HG03097 (cell line): ENCODE data around the gene DFFB.

Experiments used
- ATAC-seq: cut with Tn5 transposase; IDR thresholded peaks from one replicate; pipeline ENCODE4 v1.9.1; 2021; ENCODE audit not compliant: unreplicated experiment, low FRiP score

The DFFB gene

DNA sequence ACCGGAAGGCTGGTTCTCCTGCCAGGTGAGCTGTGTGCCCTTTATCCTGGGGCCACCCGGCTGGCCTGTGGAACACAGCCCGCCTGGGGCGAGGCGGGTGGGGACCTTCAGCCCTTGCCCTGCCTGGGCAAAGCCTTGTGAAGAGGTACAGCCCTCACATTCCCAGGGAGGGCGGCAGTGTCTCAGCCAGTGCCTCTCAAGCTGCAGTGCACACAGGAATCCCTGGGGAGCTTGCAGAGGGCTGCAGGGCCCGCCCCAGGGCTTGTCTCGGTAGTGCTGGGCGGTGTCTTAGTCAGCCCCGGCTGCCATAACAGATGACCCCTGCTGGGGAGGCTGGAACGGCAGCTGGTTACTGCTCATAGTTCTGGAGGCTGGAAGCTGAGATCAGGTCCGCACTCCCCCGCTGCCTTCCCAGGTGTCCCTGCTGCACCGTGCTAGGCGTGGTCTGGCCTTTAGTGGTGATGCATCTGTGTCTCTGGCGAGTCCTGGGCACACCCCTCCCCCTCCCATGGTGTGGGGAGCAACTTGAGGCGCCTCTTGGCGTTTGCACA, 12.6 kb downstream of the DFFB start:
- ATAC-seq = no peak

DNA sequence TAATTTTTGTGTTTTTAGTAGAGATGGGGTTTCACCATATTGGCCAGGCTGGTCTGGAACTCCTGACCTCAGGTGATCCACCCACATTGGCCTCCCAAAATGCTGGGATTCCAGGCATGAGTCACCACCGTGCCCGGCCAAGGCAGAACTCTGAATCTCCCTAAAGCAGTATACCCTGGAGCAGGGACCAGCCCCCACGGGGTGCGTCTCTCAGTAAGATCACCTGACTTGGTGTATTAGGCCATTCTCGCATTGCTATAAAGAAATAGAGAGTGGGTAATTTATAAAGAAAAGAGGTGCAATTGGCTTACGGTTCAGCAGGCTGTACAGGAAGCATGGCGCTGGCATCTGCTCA, 14.2 kb downstream of the DFFB start:
- ATAC-seq = no peak

DNA sequence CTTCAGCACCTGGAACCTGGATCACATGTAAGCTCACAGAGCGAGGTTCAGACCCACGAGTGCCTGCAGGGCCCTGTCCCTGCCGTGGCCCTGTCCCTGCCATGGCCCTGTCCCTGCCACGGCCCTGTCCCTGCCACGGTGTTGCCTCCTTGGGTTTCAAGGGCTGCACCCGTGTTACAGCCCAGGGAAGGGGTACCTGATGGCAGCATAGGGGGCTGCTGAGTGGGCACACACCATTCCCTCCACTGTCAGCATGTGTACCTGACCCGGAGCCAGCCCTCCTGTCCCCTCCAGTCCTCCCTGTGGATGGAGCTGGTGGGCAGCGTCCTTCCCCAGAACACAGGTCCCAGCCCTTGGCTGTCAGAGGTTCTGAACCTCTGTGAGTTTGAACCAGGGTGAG, 15.3 kb downstream of the DFFB start:
- ATAC-seq = no peak

DNA sequence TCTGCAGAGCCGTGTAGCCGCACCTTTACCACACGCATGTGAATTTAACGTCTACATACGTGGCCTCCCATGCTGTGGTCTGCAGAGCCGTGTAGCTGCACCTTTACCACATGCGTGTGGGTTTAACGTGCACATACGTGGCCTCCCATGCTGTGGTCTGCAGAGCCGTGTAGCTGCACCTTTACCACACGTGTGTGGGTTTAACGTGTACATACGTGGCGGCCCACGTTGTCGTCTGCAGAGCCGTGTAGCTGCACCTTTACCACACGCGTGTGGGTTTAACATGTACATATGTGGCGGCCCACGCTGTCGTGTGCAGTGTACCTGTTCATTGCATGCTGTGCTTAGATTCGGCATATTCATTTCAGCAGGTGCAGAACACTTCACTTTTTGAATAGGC, 17.5 kb downstream of the DFFB start:
- no peak for ATAC-seq

DNA sequence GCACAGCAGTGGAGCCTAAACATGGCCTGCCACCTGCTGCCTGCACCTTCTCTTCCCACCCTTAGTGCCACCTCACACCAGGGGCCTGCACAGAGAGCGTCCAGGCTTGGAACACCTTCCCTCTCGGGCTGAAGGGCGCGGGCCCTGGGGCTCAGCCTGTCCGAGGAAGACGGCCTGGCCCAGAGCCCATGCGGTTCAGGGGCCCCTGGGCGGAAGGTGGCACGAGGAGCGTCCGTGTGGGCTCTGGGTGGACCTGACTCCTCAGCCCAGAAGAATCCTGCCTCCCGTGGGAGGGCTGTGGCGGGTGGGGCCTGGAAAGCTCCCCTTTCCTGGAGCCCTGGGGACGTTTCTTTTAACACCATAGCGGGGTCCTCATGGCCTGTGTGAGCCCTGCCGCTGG, 19.4 kb downstream of the DFFB start:
- no peak for ATAC-seq

DNA sequence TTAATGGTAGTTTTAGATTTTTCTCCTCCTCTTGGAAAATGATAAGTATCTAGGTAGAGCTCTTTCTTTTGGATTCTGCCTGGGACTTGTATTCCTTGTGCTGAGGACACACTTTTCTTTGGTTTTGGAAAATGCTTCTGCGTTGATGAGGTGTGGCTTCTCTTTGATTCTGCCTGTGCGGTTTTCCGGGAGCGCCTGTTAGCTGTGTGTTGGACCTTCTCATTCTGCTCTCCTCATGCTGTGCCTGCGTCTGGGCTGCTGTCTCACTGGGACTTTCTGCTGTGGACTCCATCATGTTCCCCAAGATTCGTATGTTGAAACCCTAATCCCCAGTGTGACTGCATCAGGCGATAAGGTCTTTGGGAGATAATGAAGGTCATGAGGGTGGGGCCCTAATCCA, 21.8 kb downstream of the DFFB start:
- ATAC-seq = no peak

DNA sequence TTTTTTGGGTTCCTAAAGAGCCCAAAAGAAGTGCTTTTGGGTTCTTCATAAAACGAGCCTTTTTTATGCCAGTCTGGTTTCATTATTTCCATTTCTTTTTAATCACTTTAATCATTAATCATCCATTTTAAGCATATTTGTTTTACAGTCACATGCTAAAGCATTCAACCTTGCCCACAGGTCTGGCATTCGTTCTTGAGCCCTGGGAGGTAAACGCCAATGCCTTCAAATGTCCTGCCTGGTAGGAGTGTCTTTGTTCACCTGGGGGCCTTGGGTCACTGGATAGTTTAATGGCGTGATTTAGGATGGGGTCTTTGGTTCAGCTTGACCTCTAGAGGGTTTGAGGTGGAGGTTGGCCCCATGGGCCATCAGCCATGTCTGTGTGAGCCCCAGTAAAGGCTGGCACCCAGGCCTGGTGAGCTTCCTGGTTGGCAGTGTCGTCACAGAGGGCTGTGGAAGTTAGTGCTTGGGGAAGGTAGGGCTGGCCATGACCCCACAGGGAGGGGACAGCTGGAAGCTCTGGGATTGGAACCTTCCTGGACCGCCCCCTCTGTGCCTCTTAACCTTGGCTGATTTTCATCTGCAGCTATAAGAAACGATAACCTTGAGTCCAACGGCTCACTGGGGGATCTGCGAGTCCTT, 22.6 kb downstream of the DFFB start:
- ATAC-seq = no peak

DNA sequence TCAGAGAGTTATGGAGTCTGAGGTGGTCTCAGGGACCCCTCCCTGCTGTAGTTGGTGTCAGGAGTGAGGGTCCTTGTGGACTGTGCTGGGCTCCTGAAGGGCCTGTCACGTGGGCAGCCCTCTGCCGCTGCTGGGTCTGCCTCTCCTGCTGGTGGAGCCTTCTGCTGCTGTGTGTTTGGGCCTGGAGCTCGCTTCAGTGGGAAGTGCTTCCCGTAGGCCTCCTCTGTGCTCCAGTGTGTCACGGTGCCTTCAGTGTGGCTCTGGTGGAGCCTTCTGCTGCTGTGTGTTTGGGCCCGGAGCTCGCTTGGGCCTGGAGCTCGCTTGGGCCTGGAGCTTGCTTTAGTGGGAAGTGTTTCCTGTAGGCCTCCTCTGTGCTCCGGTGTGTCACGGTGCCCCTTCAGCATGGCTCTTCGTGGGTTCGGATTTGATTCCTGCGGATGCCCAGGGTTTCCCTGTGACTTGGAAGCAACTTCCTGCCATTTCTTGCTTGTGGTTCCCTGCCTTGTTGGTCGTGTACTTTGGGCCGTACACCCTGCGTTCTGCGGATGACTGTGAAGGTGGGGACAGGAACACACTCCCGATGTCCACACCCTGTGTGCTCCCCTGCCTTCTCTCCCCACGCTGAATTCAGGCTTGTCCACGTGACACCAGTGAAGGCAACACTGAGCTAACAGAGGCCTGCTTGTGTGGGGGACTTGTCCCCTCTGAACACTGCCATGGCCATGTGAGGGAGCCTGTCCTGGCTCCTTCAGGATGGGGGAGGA, 23.3 kb downstream of the DFFB start:
- ATAC-seq = no peak

DNA sequence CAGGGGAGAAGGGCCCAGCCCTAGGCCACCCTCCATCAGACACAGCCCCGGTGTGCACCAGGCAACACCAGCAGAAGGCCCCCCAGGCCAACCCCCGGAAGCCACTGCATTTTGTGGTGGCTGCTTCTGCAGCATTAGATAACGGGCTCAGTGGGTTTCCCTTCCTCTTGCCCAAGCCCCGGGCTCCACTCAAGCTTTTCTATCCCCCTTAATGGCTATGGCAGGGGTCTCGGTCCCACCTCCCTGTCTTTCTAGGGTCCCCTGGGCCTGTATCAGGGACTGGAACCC, 23.9 kb downstream of the DFFB start:
- ATAC-seq = no peak

DNA sequence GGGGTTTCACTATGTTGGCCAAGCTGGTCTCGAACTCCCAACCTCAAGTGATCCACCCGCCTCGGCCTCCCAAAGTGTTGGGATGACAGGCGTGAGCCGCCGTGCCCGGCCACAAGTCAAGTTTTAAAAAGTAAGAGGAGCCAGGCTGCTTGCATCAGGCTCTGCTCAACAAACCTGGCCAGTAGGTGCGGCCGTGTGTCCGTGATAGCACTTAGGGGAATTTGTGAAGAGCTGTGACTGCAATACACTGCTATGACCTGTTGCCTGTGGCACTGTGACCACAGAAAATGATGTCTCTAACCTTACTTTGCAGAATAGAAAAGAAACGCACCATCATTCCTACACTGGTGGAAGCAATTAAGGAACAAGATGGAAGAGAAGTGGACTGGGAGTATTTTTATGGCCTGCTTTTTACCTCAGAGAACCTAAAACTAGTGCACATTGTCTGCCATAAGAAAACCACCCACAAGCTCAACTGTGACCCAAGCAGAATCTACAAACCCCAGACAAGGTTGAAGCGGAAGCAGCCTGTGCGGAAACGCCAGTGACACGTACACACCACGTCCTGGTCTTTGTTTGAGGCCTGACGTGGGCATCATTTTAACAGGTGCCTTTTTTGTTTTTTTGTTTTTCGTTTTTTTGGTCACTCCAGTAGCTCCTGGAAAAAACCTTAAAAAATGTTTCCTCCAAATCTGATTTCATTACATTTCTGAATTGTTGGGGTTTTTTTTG, 26.1 kb downstream of the DFFB start:
- no peak for ATAC-seq

DNA sequence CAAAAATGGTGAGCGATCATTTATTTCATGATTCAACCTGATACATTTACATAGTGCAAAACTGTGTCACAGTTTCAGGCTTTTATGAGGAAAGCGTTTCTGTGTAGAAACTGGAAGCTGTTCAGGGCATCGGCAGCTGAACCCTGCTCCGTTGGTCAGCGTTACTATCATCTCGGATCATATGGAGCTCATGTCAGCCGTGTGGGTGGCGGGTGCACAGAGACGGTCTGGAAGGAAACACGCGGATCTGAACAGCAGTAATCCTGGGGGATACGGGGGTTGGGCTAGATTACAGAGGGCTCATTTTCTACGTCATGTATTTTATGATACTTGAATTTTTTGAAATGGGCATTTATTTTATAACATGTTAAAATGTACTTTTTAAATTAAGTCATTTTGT, 27.7 kb downstream of the DFFB start:
- no peak for ATAC-seq

DNA sequence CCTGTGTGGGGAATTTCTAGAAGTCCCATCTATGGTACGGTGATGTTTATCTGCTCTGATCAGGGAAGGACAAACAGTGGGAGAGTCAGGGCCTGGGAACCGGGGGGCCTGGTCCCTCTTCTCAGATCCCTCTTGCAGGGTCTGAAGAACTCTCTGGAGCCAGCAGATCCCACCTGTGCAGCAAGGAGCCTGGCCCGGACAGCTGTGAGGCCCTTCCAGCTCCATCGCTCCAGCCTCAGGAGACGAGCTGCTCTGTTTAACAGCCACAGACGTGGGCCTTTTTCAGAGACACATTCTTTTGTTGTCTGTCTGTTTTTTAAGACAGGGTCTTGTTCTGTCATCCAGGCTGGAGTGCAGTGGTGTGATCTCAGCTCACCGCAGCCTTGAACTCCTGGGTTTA, 28.3 kb downstream of the DFFB start:
- no peak for ATAC-seq

DNA sequence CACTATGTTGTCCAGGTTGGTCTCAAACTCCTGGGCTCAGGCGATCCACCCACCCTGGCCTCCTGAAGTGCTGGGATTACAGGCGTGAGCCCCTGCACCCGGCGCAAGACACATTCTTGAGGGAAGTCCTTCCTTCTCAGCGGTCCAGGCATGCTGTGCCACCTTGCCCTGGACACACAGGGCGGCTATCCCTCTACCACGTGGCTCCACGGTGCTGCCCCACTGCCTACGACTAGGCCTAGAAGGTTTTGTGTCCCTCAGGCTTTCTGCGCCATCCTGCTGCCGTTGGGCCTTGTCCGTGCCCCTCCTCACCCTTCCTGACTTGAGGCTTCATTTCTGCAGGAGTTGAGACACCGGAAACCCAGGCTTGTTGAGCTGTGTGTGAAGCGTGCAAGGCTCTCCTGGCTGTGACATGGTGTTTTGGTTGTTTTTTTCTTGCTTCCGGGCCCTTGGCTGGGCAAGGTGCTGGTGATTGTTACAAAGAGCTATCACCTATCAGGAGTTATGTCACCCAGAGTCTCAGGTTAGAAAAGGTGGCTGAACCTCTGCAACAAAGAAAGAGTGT, 28.9 kb downstream of the DFFB start:
- ATAC-seq = no peak

DNA sequence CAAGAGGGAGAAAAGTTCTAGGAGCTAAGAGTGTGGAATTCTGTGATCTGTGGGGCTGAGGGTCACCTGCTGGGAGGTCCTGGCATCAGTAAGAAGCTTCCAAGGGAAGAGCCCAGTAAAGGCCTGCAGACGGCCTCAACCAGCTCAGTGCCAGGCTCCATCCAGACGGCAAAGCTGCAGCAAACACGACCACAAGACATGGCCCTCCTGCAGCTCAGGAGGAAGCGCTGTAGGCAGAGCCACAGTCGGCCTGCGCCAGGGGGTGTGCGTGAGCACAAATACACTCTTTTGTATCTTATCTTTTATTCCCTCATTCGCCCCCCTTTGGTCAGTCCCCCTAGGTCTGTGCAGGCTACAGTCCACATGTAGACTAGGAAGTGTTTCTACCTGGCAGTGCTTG, 29.4 kb downstream of the DFFB start:
- no peak for ATAC-seq

DNA sequence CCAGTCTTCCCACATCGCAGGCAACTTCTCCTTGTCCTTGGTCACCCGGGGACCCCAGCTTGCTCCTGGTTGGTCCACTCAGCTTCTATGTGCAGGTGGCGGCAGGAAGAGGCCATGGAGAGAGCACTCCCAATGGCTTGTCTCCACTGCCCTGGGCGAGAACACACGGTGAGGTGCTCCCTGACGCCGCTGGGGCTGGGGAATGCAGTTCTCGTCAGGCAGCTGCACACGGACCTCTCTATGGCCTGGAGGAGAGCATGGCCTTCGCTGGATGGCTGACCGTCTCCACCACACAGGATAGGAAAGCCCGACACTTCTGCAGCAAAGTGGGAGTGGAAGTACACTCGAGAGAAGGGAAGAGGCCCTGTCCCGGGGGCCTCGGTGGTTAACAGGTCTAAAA, 31.0 kb downstream of the DFFB start:
- no peak for ATAC-seq

DNA sequence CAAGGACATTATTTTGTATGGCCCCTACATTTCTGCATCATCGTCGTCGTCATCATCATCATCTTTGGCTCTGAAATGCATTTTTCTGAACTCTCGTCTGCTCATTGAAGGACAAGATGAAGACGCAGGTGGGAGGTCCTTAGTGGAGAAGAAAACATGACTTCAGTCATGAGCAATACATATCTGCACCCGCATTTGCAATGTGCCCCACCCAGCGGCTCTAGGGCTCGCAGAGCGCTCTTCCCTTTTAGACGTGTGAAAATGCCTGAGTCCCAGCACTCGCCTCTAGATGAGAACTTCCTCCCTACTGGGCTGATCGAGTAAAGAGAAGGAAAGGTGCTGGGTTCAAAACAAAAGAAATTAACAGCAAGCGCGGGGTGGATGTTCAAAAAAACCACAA, 32.7 kb downstream of the DFFB start:
- ATAC-seq = no peak

DNA sequence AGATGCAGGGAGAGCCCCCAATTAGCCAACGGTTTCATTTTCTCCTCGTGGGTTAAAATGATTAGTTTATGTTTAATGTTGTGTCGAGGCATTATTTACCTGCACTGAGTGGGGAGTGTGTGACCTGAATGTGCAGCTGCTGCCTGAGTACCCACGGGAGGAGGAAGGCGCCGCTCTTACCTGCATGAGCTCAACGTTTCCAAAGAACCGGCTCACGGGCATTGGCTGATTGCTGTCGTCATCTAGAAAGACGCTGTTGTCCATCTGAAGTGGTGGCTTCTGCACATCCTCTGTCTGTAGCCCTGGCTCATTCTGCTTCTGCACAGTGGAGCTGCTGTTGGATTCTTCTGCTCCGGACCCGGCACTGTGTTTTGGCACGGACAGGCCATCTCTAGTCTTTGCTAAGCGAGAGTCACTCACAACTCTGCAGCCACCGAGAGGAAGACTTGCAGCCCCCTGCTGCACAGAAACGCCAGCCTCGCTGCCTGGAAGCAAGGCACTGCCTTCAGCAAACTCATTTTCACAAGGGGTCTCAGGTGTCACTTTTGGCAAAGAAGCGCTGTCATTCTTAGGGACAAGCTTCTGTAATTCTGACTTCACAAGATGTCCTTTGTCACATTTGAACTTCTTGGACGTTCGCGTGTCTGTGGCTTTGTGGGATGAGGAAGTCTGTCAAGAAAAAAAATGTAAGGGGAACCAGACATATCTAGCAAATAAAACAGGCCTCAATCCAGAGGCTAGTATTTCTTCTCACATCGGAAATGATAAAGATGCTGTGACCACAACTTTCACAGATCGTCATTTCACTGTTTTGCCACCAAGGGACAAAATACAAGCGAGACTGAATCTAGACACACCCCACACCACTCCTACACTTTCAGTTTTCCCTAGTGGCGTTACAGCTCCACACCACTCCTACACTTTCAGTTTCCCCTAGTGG, 33.4 kb downstream of the DFFB start:
- no peak for ATAC-seq

DNA sequence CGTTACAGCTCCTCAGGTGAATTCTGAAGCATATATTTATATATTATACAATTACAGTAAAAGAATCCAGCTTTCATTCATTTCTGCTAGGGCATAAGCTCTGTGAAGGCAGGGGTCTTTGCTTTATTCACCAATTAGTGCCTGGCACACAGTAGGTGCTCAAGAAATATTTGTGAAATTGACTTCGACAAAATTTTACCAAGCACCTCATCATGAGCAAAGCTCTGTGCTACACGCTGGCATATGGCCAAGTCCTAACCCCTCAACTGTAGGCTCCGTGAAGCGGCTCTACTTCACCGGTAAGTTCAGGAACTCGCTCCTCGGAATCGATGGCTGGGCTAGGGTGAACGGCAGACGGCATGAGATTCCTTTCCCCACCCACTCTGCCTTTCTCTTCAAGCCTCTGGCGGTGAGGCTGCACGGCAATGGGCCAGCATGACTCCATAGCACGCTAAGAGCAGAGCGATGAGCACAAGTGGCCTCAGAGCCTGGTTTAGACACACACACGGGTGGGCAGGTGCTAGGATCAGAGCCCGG, 34.1 kb downstream of the DFFB start:
- ATAC-seq = no peak

DNA sequence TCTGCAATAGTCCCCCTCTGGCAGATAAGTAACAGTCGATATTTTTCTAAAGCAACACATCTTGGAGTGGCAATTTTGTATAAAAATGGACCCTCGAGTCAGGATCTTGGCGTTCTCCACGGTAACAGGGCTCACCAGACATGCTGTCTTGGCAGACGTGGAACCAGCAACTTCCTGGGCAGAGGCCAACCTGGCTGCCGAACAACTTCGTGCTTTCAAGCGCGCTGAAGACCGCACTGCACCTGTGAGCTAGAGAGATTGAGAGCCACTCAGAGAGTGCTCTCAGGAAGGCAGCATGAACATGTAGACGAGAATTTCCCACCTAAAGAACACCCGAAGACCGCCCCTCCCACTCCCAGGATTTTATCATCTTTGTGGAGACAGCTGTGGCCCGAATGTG, 35.5 kb downstream of the DFFB start:
- no peak for ATAC-seq

DNA sequence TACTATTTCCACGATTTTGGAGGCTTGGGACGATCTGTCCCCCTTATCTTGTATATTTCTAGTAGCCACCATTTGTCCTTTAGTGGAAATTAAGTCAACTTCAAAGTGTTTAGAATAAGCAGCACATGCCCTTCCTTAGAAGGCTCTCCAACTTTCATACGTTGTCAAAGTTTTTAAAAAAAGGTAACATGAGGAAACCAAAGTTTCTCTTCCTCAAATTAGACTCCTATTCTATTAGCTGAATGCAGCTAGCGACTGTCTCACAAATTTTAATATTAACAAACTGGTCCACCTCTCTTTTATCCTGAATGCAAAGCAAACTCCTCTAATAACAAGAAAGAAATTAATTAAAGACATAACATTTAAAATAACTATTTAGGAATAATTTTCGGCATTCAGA, 35.9 kb downstream of the DFFB start:
- ATAC-seq = no peak
